D721Med (cell line): ENCODE measurements around the gene RNF220.

Experiments
- DNase-seq: peaks from one replicate; pipeline ENCODE4 v3.0.0; 2011; ENCODE audit warnings: low spot score; ENCODE audit not compliant: insufficient read length
- FAIRE-seq: peaks from 2 replicates; lab custom pipeline; 2011; peaks lifted over from hg19 to GRCh38; lab: Jason Lieb, UNC
- CTCF ChIP-seq: IDR thresholded peaks from 2 replicates; pipeline ENCODE4 v1.5.1; 2012; ENCODE audit warnings: mild to moderate bottlenecking, control low read depth; ENCODE audit not compliant: insufficient read depth; ENCODE audit errors: missing control alignments

The RNF220 gene

DNA sequence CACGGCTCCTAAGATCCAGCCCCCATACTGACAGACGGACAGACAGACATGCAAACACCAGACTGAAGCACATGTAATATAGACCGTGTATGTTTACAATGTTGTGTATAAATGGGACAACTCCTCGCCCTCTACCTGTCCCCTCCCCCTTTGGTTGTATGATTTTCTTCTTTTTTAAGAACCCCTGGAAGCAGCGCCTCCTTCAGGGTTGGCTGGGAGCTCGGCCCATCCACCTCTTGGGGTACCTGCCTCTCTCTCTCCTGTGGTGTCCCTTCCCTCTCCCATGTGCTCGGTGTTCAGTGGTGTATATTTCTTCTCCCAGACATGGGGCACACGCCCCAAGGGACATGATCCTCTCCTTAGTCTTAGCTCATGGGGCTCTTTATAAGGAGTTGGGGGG lies 246.0 kb downstream of the RNF220 start:
- no peak for TF ChIP-seq CTCF
- no peak for DNase-seq
- no peak for FAIRE-seq

- TF ChIP-seq CTCF, result peak; percentile 98
- FAIRE-seq (peak; percentile 82), DNase-seq (no peak)
Measured at GRCh38 chr1:44652445-44653106, 247.5 kb downstream of the RNF220 start.

DNA sequence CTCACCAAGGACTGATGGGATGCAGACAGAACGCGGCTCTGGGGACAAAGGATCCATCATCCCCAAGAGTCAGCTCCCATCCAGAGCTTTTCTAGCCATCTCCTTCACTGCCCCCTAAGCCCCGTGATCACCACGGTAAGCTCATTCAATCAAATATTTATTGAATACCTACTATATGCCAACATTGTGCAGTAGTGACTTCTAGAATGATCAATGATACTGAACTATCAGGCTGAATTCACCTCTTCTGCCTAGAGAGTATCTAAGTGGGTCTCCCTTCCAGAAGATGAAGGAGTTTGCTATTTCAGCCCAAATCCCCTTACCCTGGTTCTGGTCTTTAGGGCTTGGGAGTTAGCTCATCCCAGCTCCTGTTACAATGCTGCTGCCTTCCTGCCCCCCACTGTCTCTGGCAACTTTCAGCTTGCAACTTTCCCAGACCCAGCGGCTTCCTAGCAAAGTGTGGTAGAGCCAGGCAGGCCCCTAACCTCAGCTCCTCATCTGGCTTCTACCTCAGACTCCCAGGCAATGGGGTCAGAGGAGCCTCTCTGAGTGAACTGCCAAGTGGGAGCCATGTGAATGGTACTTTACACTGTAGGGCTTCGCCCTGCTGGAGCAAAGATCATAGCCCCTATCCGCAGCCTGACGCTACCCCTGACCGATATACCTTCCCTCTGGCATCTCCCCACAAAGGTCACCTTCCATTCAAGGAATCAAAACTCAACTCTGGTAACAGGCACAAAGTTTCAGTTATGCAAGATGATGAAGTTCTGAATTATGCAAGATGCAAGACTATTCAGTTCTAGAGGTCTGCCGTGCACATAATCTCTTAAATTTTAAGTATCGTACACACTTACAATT lies 248.3 kb downstream of the RNF220 start:
- FAIRE-seq (no peak), DNase-seq (no peak)
- no peak for TF ChIP-seq CTCF

DNA sequence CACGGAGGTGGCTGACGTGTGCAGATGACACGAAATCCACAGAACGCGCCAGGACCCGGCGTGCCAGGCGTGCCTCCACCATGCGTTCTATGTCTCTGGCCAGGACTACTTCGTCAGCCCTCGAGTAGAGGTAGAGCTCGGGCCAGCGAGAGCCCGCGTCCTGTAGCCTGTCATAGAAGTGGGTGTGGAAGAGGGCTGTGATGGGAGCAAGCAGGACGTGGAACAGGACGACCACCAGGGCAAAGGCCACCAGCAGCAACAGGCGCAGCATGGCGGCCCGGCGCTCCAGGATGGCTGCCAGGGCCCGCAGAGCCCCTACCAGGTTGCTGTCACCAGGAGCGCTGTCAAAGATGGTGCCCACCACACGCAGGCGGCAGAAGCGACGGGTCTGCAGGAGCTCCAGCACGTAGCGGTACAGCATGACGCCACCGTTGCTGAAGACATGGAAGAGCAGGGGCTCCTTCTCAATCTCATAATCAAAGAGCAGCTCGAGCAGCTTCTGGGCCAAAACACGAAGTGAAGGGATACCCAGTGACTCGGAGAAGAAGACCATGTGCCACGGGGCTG lies 249.6 kb downstream of the RNF220 start:
- DNase-seq (no peak), FAIRE-seq (no peak)
- TF ChIP-seq CTCF, result no peak

DNA sequence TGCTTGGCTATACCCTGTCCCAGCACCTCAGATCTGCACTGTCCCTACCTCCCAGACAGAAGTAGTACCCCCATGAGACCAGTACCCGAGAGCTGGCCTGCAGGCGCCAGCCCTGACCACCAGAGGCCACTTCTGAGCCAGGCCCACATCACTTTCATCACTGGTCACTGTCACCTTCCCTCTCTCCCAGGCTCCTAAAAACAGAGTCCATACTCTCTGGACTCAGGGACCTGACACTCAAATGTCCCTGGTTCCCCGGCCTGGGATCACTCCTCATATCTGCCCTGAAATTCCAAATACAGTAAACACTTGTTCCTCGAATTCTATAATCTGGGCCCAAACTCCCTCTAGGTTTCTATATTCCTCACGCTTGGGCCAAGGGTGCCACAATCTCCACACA lies 250.6 kb downstream of the RNF220 start:
- FAIRE-seq, result no peak

GRCh38 chr1:44659566-44659965 lies 254.5 kb downstream of the RNF220 start:
- no peak for DNase-seq
- TF ChIP-seq CTCF, result no peak
- no peak for FAIRE-seq

More for the DNA sequence above, 250.6 kb downstream of the RNF220 start:
- no peak for DNase-seq
- TF ChIP-seq CTCF, result peak; percentile 50
